Measurements from ENCODE around the gene PRMT1.

DNA sequence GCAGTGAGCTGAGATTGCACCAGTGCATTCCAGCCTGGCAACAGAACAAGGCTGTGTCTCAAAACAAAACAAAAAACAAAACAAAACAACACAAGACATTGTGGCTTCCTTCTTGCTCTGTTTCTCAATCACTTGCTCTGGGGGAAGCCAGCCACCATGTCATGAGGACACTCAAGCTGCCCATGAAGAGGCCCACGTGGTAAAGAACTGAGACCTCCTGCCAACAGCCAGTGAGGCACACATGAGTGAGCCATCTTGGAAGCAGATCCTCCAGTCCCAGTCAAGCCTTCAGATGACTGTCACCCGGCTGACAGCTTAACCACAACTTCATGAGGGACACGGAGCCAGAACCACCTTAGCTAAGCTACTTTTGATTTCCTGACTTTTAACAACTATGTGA lies 39.1 kb downstream of the PRMT1 start:
- TF ChIP-seq, protein P1, sequence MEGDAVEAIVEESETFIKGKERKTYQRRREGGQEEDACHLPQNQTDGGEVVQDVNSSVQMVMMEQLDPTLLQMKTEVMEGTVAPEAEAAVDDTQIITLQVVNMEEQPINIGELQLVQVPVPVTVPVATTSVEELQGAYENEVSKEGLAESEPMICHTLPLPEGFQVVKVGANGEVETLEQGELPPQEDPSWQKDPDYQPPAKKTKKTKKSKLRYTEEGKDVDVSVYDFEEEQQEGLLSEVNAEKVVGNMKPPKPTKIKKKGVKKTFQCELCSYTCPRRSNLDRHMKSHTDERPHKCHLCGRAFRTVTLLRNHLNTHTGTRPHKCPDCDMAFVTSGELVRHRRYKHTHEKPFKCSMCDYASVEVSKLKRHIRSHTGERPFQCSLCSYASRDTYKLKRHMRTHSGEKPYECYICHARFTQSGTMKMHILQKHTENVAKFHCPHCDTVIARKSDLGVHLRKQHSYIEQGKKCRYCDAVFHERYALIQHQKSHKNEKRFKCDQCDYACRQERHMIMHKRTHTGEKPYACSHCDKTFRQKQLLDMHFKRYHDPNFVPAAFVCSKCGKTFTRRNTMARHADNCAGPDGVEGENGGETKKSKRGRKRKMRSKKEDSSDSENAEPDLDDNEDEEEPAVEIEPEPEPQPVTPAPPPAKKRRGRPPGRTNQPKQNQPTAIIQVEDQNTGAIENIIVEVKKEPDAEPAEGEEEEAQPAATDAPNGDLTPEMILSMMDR (IDR thresholded peaks at IDR 0.05) = no peak
- TF ChIP-seq POLR2A (IDR thresholded peaks at IDR 0.05) (no peak), POLR2AphosphoS5 (IDR thresholded peaks at IDR 0.05) (no peak)
